Caco-2 (cell line): ENCODE results near the gene NDFIP2. TPM values are rescaled to one million over a fixed set of nuclear protein-coding genes. Genes with fewer than 3 reads are reported as not detected.

Source experiments
- BruUV-seq: library from RNA; stranded (reverse); fragments of 400-500 nt; replicated peaks from 2 replicates; lab custom pipeline; 2021; lab: Mats Ljungman, UMichigan
- CTCF ChIA-PET: fragments of 300-600 bp; sonication (Branson Sonifier 250); formaldehyde crosslinking; loops from one replicate; lab custom pipeline; 2022; ENCODE audit warnings: antibody characterized with exemption; lab: Charles Lee
- POLR2A ChIA-PET: fragments of 300-600 bp; sonication (Branson Sonifier 250); formaldehyde crosslinking; loops from one replicate; lab custom pipeline; 2022; ENCODE audit warnings: antibody characterized with exemption; lab: Charles Lee
- DNase-seq, 2 experiments: peaks; one replicate each; pipeline versions ENCODE4 v3.0.0 to v3.0.0-alpha.2; 2020 to 2022
- H3K27me3 ChIP-seq: replicated peaks from 2 replicates; pipeline ENCODE4 v1.6.0; 2011; ENCODE audit warnings: low read length; ENCODE audit not compliant: control insufficient read depth, insufficient read depth
- H3K36me3 ChIP-seq: 2 replicates; pipeline ENCODE4 v1.5.1; 2011; ENCODE audit warnings: low read length; ENCODE audit not compliant: control insufficient read depth, insufficient read depth
- H3K4me1 ChIP-seq: fragments of 250-450 bp; sonication (Bioruptor Pico); 2 replicates; pipeline ENCODE4 v1.5.1; 2020; ENCODE audit warnings: mild to moderate bottlenecking
- H3K4me3 ChIP-seq: 2 replicates; pipeline ENCODE4 v1.5.1; 2011; ENCODE audit warnings: low read depth, mild to moderate bottlenecking, control low read depth, low read length
- H3K9me3 ChIP-seq: fragments of 250-450 bp; sonication (Bioruptor Pico); 2 replicates; pipeline ENCODE4 v1.5.1; 2020; ENCODE audit warnings: mild to moderate bottlenecking, moderate library complexity
- H3K27ac Mint-ChIP-seq: one replicate; pipeline ENCODE4 v1.8.0; 2022; ENCODE audit warnings: mixed read lengths; ENCODE audit not compliant: unreplicated experiment
- H3K27me3 Mint-ChIP-seq: one replicate; pipeline ENCODE4 v1.8.0; 2022; ENCODE audit warnings: mixed read lengths; ENCODE audit not compliant: insufficient read depth, unreplicated experiment
- H3K36me3 Mint-ChIP-seq: one replicate; pipeline ENCODE4 v1.8.0; 2022; ENCODE audit warnings: mild to moderate bottlenecking, mixed read lengths; ENCODE audit not compliant: insufficient read depth, unreplicated experiment
- H3K4me1 Mint-ChIP-seq: one replicate; pipeline ENCODE4 v1.8.0; 2022; ENCODE audit warnings: low read depth, mixed read lengths; ENCODE audit not compliant: unreplicated experiment
- H3K4me3 Mint-ChIP-seq: one replicate; pipeline ENCODE4 v1.8.0; 2022; ENCODE audit warnings: mild to moderate bottlenecking, moderate library complexity, mixed read lengths; ENCODE audit not compliant: unreplicated experiment
- H3K9me3 Mint-ChIP-seq: one replicate; pipeline ENCODE4 v1.8.0; 2022; ENCODE audit warnings: mixed read lengths; ENCODE audit not compliant: unreplicated experiment
- intact Hi-C: fragments of 100-400 bp; cut with micrococcal nuclease; formaldehyde crosslinking; loops from one replicate; pipeline ENCODE4 v1.10.0; 2022; ENCODE audit not compliant: unreplicated experiment
- total RNA-seq: library from RNA; stranded (reverse); gene quantifications from 2 replicates; pipeline ENCODE4 v1.2.3, GENCODE V29; 2022
- TF ChIP-seq, protein P1 (sequence below), 2 experiments: fragments of 200-600 bp in 1 of 2; IDR thresholded peaks; 1 replicate in 1 of 2; 2 replicates in 1 of 2; pipeline versions ENCODE4 v1.5.1 to v1.8.0; 2011 to 2022; ENCODE audit warnings: antibody characterized with exemption in 1 of 2, control low read depth in 1 of 2, inconsistent platforms in 1 of 2, low read depth in 1 of 2, low read length in 1 of 2, mild to moderate bottlenecking in 1 of 2, moderate library complexity in 1 of 2; ENCODE audit not compliant: insufficient read depth in 1 of 2, severe bottlenecking in 1 of 2, unreplicated experiment in 1 of 2

NDFIP2 gene
- total RNA-seq, 1 experiment from 2014 or later = 61.2 TPM

DNA sequence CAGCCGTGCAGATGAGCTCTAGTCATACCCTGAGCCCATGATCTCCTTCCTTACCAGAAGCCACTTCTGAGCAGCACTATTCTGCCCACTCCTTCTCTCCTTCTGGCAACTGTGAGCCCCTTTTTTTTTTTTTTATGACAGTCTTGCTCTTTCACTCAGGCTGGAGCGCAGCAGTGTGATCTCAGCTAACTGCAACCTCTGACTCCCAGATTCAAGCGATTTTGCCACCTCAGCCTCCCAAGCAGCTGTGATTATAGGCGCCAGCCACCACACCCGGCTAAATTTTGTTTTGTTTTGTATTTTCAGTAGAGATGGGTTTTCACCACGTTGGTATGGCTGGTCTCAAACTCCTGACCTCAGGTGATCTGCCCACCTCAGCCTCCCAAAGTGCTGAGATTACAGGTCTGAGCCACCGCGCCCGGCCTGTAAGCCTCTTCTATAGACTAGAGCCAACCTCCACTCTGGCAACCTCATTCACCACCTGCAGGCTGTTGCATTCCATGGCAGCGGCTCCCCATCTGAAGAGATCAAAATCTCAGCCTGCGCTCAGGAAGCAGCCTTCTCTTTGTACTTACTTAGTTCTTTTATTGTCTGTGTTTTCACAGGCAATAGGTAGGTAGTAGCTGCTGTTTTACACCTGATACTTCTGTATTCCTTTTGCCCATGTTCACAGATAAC is 34.8 kb upstream of the NDFIP2 start:
- H3K4me1 ChIP-seq = peaks cover 12% of the 10 kb centered on the region
- Mint-ChIP-seq H3K27ac (no peak overlapping the region), H3K9me3 (no peaks in the 10 kb centered on the region), H3K4me3 (no peak overlapping the region), H3K27me3 (no peaks in the 10 kb centered on the region), H3K36me3 (no peaks in the 10 kb centered on the region), H3K4me1 (peaks cover 6% of the 10 kb centered on the region)
- DNase-seq = no peak
- H3K27me3 ChIP-seq = no peaks in the 10 kb centered on the region
- no peak overlapping the region for H3K4me3 ChIP-seq
- H3K9me3 ChIP-seq = 0 out of 2 replicates have a peak, but pooled peaks cover 7% of the 10 kb centered on the region
- H3K36me3 ChIP-seq = no peaks in the 10 kb centered on the region
- TF ChIP-seq, protein P1, sequence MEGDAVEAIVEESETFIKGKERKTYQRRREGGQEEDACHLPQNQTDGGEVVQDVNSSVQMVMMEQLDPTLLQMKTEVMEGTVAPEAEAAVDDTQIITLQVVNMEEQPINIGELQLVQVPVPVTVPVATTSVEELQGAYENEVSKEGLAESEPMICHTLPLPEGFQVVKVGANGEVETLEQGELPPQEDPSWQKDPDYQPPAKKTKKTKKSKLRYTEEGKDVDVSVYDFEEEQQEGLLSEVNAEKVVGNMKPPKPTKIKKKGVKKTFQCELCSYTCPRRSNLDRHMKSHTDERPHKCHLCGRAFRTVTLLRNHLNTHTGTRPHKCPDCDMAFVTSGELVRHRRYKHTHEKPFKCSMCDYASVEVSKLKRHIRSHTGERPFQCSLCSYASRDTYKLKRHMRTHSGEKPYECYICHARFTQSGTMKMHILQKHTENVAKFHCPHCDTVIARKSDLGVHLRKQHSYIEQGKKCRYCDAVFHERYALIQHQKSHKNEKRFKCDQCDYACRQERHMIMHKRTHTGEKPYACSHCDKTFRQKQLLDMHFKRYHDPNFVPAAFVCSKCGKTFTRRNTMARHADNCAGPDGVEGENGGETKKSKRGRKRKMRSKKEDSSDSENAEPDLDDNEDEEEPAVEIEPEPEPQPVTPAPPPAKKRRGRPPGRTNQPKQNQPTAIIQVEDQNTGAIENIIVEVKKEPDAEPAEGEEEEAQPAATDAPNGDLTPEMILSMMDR (IDR thresholded peaks at IDR 0.05; ENCODE audit: insufficient read depth in 1 of 2, low read depth in 1 of 2, low read length in 1 of 2, severe bottlenecking in 1 of 2, unreplicated experiment in 1 of 2) = no peak
- ChIA-PET CTCF (no interaction called here), POLR2A (no interaction called here)
- intact Hi-C loops = no loop called here
- BruUV-seq = no TSS peak

DNA sequence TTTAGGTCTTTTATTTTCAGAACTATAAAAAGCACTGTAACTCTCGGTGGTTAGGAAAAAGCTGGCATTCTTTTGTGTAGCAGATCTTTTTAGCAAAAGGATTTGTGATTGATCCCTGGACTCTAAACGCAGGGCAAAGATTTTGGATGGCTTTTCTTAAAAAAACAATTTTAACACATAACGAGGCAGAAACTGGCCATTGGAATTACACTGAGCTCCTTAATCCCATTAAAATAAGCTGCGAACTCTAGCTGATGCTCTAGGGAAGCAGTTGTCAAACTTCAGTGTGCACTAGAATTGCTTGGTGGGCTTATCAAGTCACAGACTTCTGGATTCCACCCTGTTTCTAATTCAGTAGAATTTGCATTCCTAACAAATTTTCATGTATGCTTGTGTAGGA is 33.8 kb upstream of the NDFIP2 start:
- POLR2A ChIA-PET = no interaction called here
- BruUV-seq = no TSS peak

DNA sequence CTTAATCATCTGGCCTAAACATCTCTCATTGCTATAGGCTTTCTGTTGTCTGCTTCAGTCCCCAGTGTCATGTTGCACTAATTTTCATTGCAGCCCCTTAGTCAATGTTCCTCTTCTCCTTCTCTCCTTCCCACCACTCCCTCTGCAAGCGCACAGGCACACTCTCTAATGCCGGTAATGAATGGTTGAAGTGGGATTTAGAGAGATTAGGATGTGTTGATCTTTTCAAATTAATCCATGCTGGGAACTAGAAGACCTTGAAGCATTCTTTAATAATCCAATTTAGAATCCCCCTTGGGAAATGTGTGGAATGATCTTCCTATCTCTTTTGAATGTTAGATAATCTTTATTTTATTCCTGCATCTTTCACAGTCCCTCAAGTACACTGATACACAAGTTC is 33.2 kb upstream of the NDFIP2 start:
- intact Hi-C loops = no loop called here
- ChIA-PET CTCF (no interaction called here), POLR2A (no interaction called here)
- Mint-ChIP-seq H3K27me3 (no peaks in the 10 kb centered on the region), H3K4me3 (no peak overlapping the region), H3K9me3 (no peaks in the 10 kb centered on the region), H3K4me1 (no peaks in the 10 kb centered on the region), H3K27ac (no peak overlapping the region), H3K36me3 (no peaks in the 10 kb centered on the region)
- TF ChIP-seq, protein P1 (IDR thresholded peaks at IDR 0.05; ENCODE audit: insufficient read depth in 1 of 2, low read depth in 1 of 2, low read length in 1 of 2, severe bottlenecking in 1 of 2, unreplicated experiment in 1 of 2) = no peak
- H3K27me3 ChIP-seq = no peaks in the 10 kb centered on the region
- H3K9me3 ChIP-seq = 0 out of 2 replicates have a peak, but pooled peaks cover 1% of the 10 kb centered on the region
- no peak for DNase-seq
- peaks cover 6% of the 10 kb centered on the region; the same call in 1 of the 2 replicates for H3K4me1 ChIP-seq
- H3K36me3 ChIP-seq = no peaks in the 10 kb centered on the region
- no peak overlapping the region for H3K4me3 ChIP-seq
- BruUV-seq = no TSS peak

More for the DNA sequence above, 33.8 kb upstream of the NDFIP2 start:
- H3K36me3 ChIP-seq = no peaks in the 10 kb centered on the region
- TF ChIP-seq, protein P1 (IDR thresholded peaks at IDR 0.05; ENCODE audit: insufficient read depth in 1 of 2, low read depth in 1 of 2, low read length in 1 of 2, severe bottlenecking in 1 of 2, unreplicated experiment in 1 of 2) = no peak
- DNase-seq = no peak
- CTCF ChIA-PET = no interaction called here
- Mint-ChIP-seq H3K9me3 (no peaks in the 10 kb centered on the region), H3K36me3 (no peaks in the 10 kb centered on the region), H3K4me3 (no peak overlapping the region), H3K27ac (no peak overlapping the region), H3K27me3 (no peaks in the 10 kb centered on the region), H3K4me1 (no peaks in the 10 kb centered on the region)
- H3K4me3 ChIP-seq = no peak overlapping the region
- intact Hi-C loops = no loop called here
- H3K27me3 ChIP-seq = no peaks in the 10 kb centered on the region
- H3K4me1 ChIP-seq = peaks cover 9% of the 10 kb centered on the region
- 0 out of 2 replicates have a peak, but pooled peaks cover 5% of the 10 kb centered on the region for H3K9me3 ChIP-seq
